ENCODE results near the gene KLK13. TPM values are rescaled to one million over a fixed set of nuclear protein-coding genes. Genes with fewer than 3 reads are reported as not detected.

The KLK13 gene
- total RNA-seq, 1 donor from 2014 or later = not detected

- DNase-seq (ENCODE audit: low read depth, low spot score) = no peak
- no peaks in the 10 kb centered on the region for H3K4me1 Mint-ChIP-seq
- H3K9me3 Mint-ChIP-seq = no peaks in the 10 kb centered on the region
- H3K27ac Mint-ChIP-seq (ENCODE audit: unreplicated experiment) = no peak overlapping the region
- peaks cover 12% of the 10 kb centered on the region for H3K27me3 Mint-ChIP-seq (ENCODE audit: low read depth)
- H3K4me3 Mint-ChIP-seq = no peak overlapping the region
- TF ChIP-seq CTCF (conservative IDR thresholded peaks at IDR 0.05) = no peak
- no peaks in the 10 kb centered on the region for H3K36me3 Mint-ChIP-seq (ENCODE audit: low read depth)
Observed at GRCh38 chr19:51040151-51040550, 24.7 kb downstream of the KLK13 start.

- DNase-seq (ENCODE audit: low read depth, low spot score) = no peak
- H3K27ac Mint-ChIP-seq (ENCODE audit: unreplicated experiment) = no peak overlapping the region
Observed at GRCh38 chr19:51036519-51036918, 28.4 kb downstream of the KLK13 start.

GRCh38 chr19:51034704-51035103 is 30.2 kb downstream of the KLK13 start, which contains the start of gene KLK12:
Gene KLK12, minus strand, starts transcription at chr19:51035002. Its CDS starts 381 bp downstream, at chr19:51034621.
- Mint-ChIP-seq H3K36me3 (ENCODE audit: low read depth) (no peaks in the 10 kb centered on the region), H3K4me1 (no peaks in the 10 kb centered on the region), H3K27ac (ENCODE audit: unreplicated experiment) (no peak within 1 kb of the TSS), H3K27me3 (ENCODE audit: low read depth) (peaks cover 23% of the 10 kb centered on the region), H3K9me3 (peaks cover 5% of the 10 kb centered on the region), H3K4me3 (no peak within 1 kb of the TSS)
- DNase-seq (ENCODE audit: low read depth, low spot score) = no peak
- no peak for TF ChIP-seq CTCF (conservative IDR thresholded peaks at IDR 0.05)

More at GRCh38 chr19:51036519-51036918, 28.4 kb downstream of the KLK13 start:
- no peaks in the 10 kb centered on the region for H3K36me3 Mint-ChIP-seq (ENCODE audit: low read depth)
- H3K4me1 Mint-ChIP-seq = no peaks in the 10 kb centered on the region
- H3K27me3 Mint-ChIP-seq (ENCODE audit: low read depth) = peaks cover 19% of the 10 kb centered on the region
- no peak for TF ChIP-seq CTCF (conservative IDR thresholded peaks at IDR 0.05)
- H3K4me3 Mint-ChIP-seq = no peak overlapping the region
- no peaks in the 10 kb centered on the region for H3K9me3 Mint-ChIP-seq

- no peaks in the 10 kb centered on the region for H3K36me3 Mint-ChIP-seq (ENCODE audit: low read depth)
- no peak for TF ChIP-seq CTCF (conservative IDR thresholded peaks at IDR 0.05)
- H3K9me3 Mint-ChIP-seq = peaks cover 5% of the 10 kb centered on the region
- H3K27ac Mint-ChIP-seq (ENCODE audit: unreplicated experiment) = no peak overlapping the region
- peaks cover 33% of the 10 kb centered on the region for H3K27me3 Mint-ChIP-seq (ENCODE audit: low read depth)
- no peak overlapping the region for H3K4me3 Mint-ChIP-seq
- no peak for DNase-seq (ENCODE audit: low read depth, low spot score)
- H3K4me1 Mint-ChIP-seq = no peaks in the 10 kb centered on the region
Observed at GRCh38 chr19:51031880-51032225, 33.0 kb downstream of the KLK13 start.

GRCh38 chr19:51031220-51031879 is 33.5 kb downstream of the KLK13 start:
- no peak overlapping the region for H3K27ac Mint-ChIP-seq (ENCODE audit: unreplicated experiment)
- TF ChIP-seq CTCF (conservative IDR thresholded peaks at IDR 0.05) = no peak
- H3K27me3 Mint-ChIP-seq (ENCODE audit: low read depth) = peaks cover 33% of the 10 kb centered on the region
- no peaks in the 10 kb centered on the region for H3K36me3 Mint-ChIP-seq (ENCODE audit: low read depth)
- no peak for DNase-seq (ENCODE audit: low read depth, low spot score)
- H3K4me3 Mint-ChIP-seq = no peak overlapping the region
- H3K4me1 Mint-ChIP-seq = no peaks in the 10 kb centered on the region
- H3K9me3 Mint-ChIP-seq = peaks cover 5% of the 10 kb centered on the region

Data from neural crest cell (in vitro differentiated cells).